Activated T-helper 1 cell treated with anti-CD3 and anti-CD28 coated beads, Interleukin-12 subunit alpha, Interleukin-12 subunit beta, Interleukin-2, Interleukin-4 antibody, amounts not matched to agents 30 ng/mL and 10 ng/mL and 1 ng/mL, durations not matched to agents 14 hours and 24 hours and 36 hours (primary cell): Measurements from ENCODE around the gene EFCAB8. TPM values are rescaled to one million over a fixed set of nuclear protein-coding genes. Genes with fewer than 3 reads are reported as not detected.
A peak's percentile ranks its signal among the peaks of the same experiment; 100 is the strongest.

ENCODE experiments used
- DNase-seq: peaks from one replicate; pipeline ENCODE4 v3.0.0; 2021; ENCODE audit warnings: low spot score
- H3K27ac Mint-ChIP-seq: one replicate; pipeline ENCODE4 v1.8.0; 2021; ENCODE audit warnings: mild to moderate bottlenecking, mixed read lengths
- H3K27me3 Mint-ChIP-seq: one replicate; pipeline ENCODE4 v1.8.0; 2022; ENCODE audit warnings: mild to moderate bottlenecking, moderate library complexity, mixed read lengths; ENCODE audit not compliant: insufficient read depth
- H3K36me3 Mint-ChIP-seq: one replicate; pipeline ENCODE4 v1.8.0; 2021; ENCODE audit warnings: low read depth, mixed read lengths
- H3K4me1 Mint-ChIP-seq: one replicate; pipeline ENCODE4 v1.8.0; 2021; ENCODE audit warnings: low read depth, mixed read lengths
- H3K4me3 Mint-ChIP-seq: one replicate; pipeline ENCODE4 v1.8.0; 2021; ENCODE audit warnings: mild to moderate bottlenecking, moderate library complexity, mixed read lengths
- H3K9me3 Mint-ChIP-seq: one replicate; pipeline ENCODE4 v1.8.0; 2021; ENCODE audit warnings: mixed read lengths
- intact Hi-C: fragments of 100-400 bp; cut with micrococcal nuclease; formaldehyde crosslinking; loops from one replicate; pipeline ENCODE4 v1.15.1; 2024
- total RNA-seq: library from RNA; stranded (reverse); gene quantifications from 2 replicates; pipeline ENCODE4 v1.2.3, GENCODE V29; 2022

The EFCAB8 gene
- total RNA-seq, 1 donor from 2014 or later = 0.39 TPM

DNA sequence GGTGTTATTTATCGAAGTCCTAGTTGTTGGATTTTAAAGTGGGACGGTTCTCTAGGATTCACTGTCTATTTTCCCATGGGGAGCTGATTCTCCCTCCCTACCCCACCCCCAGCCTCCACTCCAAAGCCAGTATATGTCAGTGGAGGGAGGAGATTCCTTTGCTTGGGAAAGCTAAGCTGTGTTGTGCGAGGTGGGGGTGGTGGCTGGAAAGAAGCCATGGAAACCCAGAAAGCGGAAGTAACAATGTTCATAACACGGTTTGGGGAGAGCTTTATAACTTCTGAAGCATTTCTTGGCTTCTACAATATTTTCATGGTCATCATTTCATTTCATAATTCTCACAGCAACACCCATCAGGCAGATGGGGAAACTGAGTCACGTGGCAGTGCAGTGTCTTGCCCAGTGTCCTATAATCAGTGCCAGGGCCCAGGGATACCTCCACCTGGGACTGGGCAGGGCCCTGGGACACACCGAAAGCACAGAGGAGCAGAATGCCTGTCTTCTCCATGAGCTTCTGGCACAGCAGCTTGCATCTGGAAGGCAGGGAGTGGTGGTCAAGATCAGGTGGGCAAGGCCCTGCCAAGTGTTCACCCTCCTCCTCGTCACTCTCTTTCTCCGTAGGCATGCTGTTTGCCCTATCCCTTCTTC, 141.0 kb downstream of the EFCAB8 start:
- no peak overlapping the region for H3K27ac Mint-ChIP-seq
- H3K9me3 Mint-ChIP-seq = peaks cover 9% of the 10 kb centered on the region
- intact Hi-C loops = no loop called here
- no peak overlapping the region for H3K4me3 Mint-ChIP-seq
- peaks cover 11% of the 10 kb centered on the region for H3K4me1 Mint-ChIP-seq
- no peaks in the 10 kb centered on the region for H3K36me3 Mint-ChIP-seq
- DNase-seq = no peak
- H3K27me3 Mint-ChIP-seq = no peaks in the 10 kb centered on the region

DNA sequence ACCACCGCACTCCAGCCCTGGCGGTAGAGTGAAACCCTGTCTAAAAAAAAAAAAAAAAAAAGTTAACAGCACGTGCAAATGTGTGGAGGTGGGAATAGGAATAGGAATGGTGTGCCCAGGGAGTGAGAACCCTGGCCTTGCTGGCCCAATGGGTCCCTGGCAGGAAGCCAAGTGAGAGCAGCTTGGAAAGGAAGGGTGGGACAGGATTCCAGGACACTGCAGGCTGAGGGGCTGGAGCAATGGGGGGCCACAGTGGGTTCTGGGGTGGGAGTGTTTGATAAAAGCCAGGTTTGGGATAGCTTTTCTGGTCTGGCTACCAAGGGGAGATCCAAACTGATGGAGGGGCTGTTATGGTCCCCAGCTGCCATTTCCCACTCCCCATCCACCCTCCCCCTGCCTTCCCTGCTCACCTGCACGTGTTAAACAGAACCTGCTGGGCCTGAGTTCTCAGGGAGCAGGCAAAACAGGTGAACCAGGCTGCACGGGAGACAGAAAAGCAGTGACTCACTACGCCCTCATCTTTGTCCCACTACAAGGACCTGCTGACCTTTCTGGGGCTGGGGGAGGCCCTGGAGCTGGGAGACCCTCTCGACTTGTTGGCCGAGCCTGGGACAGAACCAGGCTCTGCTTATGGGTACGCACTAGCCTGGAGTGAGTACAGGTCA, 142.2 kb downstream of the EFCAB8 start:
- no peak for DNase-seq
- H3K27ac Mint-ChIP-seq = no peak overlapping the region
- intact Hi-C loops = no loop called here
- no peaks in the 10 kb centered on the region for H3K36me3 Mint-ChIP-seq
- no peaks in the 10 kb centered on the region for H3K27me3 Mint-ChIP-seq
- H3K9me3 Mint-ChIP-seq = peaks cover 8% of the 10 kb centered on the region
- H3K4me1 Mint-ChIP-seq = peaks cover 11% of the 10 kb centered on the region
- H3K4me3 Mint-ChIP-seq = no peak overlapping the region

DNA sequence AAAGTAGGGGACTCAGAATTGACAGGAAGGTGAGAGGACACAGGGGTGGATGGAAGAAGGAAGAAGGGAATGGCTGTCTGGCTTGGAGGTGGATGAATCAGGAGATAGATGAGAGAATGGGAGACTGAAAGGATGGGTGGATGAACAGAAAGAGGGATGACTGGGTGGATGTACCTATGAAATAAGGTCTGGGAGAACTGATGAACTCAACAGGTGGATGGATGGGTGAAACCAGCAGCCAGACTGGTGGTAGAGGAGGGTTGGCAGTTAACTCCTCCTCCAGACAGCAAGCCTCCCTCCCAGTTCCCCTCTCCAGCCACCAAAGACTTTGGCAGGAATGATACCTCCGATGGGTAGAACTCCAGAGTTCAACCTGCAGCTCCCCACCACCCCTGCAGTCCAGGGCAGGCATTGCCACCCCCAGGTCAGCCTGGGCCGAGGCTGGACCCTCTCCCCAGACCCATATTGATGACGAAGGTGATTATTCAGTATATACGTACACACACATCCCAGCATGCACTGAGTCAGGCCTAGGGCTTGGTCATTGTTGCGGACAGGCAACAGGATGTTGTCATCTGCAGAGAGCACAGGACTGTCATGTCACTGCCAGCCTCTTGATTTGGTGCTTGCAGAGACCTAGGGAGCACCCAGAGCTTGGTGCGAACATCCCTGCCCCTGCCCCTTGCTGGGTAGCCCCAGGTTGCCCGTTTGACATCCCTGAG, 143.5 kb downstream of the EFCAB8 start:
- H3K9me3 Mint-ChIP-seq = peaks cover 5% of the 10 kb centered on the region
- no peak overlapping the region for H3K4me3 Mint-ChIP-seq
- no peaks in the 10 kb centered on the region for H3K36me3 Mint-ChIP-seq
- peaks cover 7% of the 10 kb centered on the region for H3K4me1 Mint-ChIP-seq
- H3K27ac Mint-ChIP-seq = no peak overlapping the region
- intact Hi-C loops = no loop called here
- no peaks in the 10 kb centered on the region for H3K27me3 Mint-ChIP-seq
- no peak for DNase-seq

DNA sequence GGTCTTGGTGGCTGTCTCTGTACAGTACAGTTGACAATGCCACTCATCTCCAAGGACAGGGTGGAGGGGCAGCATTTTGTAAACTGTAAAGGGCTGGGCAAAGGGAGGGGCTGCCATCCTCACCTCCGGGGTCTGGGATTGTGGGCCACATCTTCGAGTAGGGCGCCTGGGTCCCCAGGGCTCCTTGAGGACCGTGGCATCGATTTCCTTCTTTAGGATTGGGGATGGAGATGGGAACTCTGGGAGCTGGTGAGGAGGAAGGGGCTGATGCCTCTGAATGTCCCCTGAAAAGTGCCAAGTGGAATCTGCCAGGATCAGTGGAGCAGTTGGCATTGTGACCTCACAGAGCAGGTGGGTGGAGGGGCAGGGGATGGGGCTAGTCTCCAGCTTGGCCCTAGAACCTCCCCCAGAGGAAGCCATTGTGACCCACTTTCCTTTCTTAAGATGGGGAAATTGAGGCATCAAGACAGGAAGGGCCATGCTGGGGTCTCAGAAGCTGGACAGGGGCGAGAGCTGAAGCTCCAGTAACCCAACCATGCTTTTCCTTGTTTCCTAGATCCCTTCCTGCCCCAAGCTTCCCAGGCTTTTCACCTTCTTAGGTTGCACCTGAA, 145.5 kb downstream of the EFCAB8 start, which contains the start of gene SUN5:
Gene SUN5, minus strand, starts transcription at position 293 of the 611 bp plus-strand sequence. Its CDS starts 93 bp downstream, at position 200.
- Mint-ChIP-seq H3K9me3 (peaks cover 5% of the 10 kb centered on the region), H3K27me3 (no peaks in the 10 kb centered on the region), H3K36me3 (no peaks in the 10 kb centered on the region), H3K4me1 (no peaks in the 10 kb centered on the region), H3K27ac (no peak within 1 kb of the TSS), H3K4me3 (no peak within 1 kb of the TSS)
- DNase-seq = no peak
- intact Hi-C loops = no loop called here

DNA sequence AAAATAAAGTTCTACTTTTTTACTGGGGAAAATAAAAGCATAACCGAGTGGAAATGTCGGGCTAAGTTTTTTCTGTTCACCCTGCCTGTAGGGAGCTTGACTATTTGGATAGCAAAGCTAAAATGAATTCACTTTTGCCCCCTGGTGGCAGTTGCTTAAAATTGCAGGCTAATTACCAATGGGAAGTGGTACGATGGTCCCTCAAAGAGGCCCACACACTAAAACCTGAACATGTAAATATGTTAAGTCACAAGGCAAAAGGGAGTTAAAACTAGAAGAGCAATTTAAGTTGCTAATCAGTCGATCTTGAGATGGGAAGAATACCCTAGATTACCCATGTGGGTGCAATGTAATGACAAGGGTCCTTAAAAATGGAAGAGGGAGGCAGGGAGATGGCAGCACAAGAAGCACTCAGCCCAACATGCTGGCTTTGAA, 146.4 kb downstream of the EFCAB8 start:
- no peaks in the 10 kb centered on the region for H3K27me3 Mint-ChIP-seq

DNA sequence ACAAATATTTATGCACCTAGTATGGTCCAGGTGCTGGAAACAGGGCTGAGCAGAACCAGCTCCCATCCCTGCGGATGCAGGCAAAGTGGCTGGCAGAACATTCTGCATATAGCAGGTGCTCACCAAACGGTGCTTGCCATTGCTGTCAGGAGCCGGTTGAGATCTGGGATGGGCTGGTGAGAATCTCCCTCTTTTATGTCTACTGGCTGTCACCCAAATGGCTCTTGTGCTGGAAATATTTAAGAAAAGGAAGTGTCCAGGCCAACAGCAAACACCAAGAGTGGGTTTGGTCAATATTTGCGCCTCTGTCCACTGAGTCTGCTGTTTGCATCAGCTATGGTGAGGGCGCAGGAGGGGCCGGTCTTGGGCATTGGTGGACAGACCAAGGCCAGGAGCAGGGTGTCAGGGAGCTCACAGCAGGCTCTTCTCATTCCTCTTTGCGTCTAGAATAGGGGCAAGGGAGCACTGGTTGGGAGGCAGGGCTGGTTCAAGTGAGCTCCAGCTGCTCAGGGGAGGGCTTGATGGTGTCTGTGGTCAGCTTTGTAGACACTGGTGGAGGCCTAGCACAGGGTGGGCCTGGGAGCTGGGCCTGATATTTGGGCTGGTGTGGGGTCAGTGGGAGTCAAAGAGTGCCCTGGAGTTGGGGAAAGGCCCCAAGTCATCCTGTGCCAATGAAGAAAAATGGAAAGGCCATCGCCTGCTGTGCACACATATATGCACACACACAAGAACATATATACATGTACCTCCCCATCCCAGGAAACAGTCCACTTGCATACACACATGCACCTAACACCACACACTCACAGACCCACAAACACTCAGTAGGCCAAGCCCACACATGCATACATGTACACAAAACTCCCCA, 147.4 kb downstream of the EFCAB8 start:
- no peak for DNase-seq
- H3K27ac Mint-ChIP-seq = no peak overlapping the region
- intact Hi-C loops = loop anchor here (1.0 kb wide), 3 partner anchors 61 to 216 kb away; no protein-coding TSS in a partner anchor
- no peaks in the 10 kb centered on the region for H3K36me3 Mint-ChIP-seq
- H3K4me1 Mint-ChIP-seq = no peaks in the 10 kb centered on the region
- H3K27me3 Mint-ChIP-seq = no peaks in the 10 kb centered on the region
- no peak overlapping the region for H3K4me3 Mint-ChIP-seq
- H3K9me3 Mint-ChIP-seq = peaks cover 5% of the 10 kb centered on the region

More for the DNA sequence above, 146.4 kb downstream of the EFCAB8 start:
- H3K27ac Mint-ChIP-seq = no peak overlapping the region
- no peak overlapping the region for H3K4me3 Mint-ChIP-seq
- intact Hi-C loops = loop anchor here (1.0 kb wide), 3 partner anchors 60 to 215 kb away; no protein-coding TSS in a partner anchor
- peaks cover 5% of the 10 kb centered on the region for H3K9me3 Mint-ChIP-seq
- peak; percentile 5 for DNase-seq
- no peaks in the 10 kb centered on the region for H3K4me1 Mint-ChIP-seq
- H3K36me3 Mint-ChIP-seq = no peaks in the 10 kb centered on the region

DNA sequence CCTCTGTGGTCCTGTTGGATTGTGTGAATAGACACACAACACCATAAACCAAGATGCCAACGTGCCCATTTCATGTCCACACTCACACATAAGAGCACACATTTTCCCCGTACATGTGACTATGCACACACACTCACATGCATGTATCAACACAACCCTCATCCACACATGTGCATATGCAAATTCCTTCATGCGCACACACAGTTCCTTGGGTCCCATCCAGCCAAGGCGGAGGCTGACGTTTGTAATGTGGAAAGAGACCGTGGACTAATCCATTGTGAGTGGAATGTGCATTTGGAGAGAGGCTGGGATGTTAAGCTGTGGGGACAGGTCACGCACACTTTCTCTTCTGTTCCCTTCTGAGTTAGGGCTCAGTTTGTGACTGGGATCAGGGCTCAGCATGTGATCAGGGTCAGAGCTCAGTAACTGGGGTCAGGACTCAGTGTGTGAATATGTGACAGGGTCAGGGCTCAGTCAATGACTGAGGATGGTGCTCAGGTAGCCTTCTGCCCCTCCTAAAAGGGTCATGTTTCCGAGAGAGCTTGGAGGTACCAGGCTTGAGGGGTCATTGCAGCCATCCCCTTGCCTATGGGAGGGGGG, 148.2 kb downstream of the EFCAB8 start:
- H3K27me3 Mint-ChIP-seq = no peaks in the 10 kb centered on the region
- H3K9me3 Mint-ChIP-seq = peaks cover 5% of the 10 kb centered on the region
- intact Hi-C loops = no loop called here
- no peak for DNase-seq
- no peaks in the 10 kb centered on the region for H3K4me1 Mint-ChIP-seq
- H3K36me3 Mint-ChIP-seq = no peaks in the 10 kb centered on the region
- H3K27ac Mint-ChIP-seq = no peak overlapping the region
- H3K4me3 Mint-ChIP-seq = no peak overlapping the region

DNA sequence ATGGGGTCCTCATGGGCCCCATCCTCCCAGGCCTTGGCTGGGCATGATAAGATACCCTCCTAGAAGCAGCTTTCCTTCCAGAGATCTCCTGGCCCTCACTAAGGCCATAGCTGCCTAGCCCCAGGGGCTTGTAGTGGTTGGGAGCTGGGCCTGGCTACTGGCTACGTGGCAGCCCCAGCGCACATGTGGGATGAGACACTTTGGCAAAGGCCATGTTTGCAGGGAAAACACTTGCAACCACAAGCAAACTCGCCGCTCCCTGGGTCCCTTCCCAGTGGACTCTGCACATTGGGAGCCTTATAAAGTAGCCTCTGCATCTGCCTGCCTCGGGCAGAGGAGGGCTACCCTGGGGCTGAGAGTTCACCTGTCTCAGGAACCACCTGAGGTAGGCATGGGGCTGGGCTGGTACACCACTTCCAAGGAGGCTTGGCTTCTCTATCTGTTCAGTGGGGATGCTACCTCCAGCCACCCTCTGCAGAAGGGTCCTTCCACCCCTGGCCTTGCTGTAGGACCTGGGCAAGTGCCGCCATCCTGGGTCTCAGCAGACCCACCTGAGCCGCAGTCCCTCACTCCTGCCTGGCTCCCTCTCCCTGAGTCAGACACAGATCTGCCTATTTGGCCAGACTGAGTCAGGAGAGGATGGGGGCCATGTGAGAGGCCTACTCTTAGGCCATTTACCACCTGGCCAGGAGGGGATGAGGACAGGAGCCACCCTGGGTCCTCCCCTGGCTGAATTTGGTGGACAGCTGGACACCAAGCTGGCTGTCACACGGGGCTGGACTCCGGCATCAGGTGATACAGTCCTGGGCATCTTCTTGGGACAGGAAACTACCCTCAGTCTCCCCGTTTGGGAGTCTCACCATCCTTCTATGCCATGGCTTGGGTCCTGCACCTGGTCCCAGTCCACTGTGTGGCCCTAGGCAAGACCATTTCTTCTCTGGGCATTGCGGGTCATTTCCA, 148.9 kb downstream of the EFCAB8 start, which contains the start of gene BPIFB2:
Gene BPIFB2, plus strand, starts transcription at position 329 of the 960 bp plus-strand sequence. CDS start 871 bp downstream, outside the sequence.
- no peaks in the 10 kb centered on the region for H3K4me1 Mint-ChIP-seq
- peaks cover 5% of the 10 kb centered on the region for H3K9me3 Mint-ChIP-seq
- H3K27ac Mint-ChIP-seq = no peak within 1 kb of the TSS
- no peak for DNase-seq
- intact Hi-C loops = no loop called here
- H3K36me3 Mint-ChIP-seq = no peaks in the 10 kb centered on the region
- no peak within 1 kb of the TSS for H3K4me3 Mint-ChIP-seq
- no peaks in the 10 kb centered on the region for H3K27me3 Mint-ChIP-seq

DNA sequence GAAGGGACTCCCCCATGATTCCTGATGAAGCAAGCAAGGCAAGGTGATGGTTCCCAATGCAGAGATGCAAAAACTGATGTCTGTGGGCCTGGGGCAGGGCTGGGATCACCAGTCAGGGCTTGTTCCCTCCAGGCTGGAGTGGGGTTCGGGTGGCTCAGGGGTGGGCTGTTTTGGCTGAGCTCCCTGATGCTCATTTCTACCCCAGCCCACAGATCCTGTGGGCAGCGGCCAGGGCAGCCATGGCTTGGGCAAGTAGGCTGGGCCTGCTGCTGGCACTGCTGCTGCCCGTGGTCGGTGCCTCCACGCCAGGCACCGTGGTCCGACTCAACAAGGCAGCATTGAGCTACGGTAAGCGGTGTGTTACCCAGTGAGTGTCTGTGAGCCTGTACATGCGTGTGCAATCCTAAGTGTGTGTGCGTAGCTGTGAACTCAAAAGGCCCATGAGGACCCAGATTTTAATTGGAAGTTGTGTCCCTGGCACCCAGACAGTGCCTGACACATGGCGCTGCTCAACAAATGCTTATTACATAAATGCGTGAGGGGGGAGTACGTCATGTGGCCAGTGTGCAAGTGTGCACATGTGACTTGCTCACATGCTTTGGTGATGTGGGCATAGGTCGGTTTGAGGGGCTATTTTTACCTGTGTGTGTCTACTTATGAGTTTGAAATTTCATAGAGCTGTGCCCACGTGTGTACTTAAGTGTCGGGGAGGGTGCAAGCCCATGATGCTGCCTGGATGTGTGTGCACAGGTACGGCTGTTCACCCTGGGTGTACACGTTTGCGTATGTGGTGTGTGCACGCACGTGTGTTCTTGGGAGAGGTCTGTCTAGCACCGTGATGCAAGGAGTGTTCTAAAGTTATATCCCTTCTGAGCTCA, 149.9 kb downstream of the EFCAB8 start:
- no peak for DNase-seq
- Mint-ChIP-seq H3K9me3 (peaks cover 5% of the 10 kb centered on the region), H3K27ac (no peak overlapping the region), H3K4me1 (no peaks in the 10 kb centered on the region), H3K36me3 (no peaks in the 10 kb centered on the region), H3K4me3 (no peak overlapping the region), H3K27me3 (no peaks in the 10 kb centered on the region)
- intact Hi-C loops = no loop called here

DNA sequence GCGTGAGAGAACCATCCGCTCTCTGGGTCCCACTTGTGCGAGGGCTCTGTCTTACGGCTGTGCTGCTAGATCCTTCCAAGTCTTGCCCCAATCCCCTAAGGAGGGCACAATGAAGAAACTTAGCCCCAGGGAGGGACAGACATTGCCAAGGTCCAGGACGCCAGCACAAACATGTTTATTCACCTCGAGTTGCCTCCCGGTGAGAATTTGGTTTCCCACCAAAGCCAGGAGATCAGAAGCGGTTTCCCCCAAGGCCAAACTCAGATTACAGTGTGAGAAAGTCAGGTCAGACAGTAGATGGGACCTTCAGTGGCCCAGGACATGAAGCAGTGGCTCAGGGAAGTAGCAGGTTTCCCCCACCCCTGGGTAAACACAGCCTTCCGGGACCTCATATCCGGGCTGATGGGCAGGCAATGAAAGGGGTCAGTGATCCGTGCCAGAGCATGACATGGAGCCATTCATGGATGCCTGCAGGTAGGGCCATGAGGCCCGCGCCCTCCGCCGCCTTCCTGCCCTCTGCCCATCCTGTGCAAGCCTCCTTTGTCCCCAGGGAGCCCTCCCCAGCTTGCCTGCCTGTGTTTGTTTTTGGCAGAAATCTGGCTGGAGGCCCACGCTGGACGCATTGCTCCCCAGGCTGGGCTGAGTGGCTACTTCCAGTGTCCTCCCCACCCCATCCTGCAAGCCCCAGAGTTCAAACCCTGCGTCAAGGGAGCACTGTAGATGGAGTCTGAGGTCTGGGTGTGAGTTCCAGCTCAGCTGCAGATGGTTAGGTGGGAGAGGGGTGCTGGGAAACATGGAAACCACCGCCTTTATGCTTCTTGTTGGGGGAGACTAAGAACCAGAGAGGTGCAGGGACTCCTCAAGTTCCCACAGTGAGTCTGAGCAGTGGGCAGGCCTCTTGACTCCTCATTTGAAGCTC, 150.8 kb downstream of the EFCAB8 start:
- no peaks in the 10 kb centered on the region for H3K4me1 Mint-ChIP-seq
- intact Hi-C loops = no loop called here
- no peaks in the 10 kb centered on the region for H3K36me3 Mint-ChIP-seq
- no peak overlapping the region for H3K27ac Mint-ChIP-seq
- H3K27me3 Mint-ChIP-seq = no peaks in the 10 kb centered on the region
- peaks cover 5% of the 10 kb centered on the region for H3K9me3 Mint-ChIP-seq
- DNase-seq = no peak
- no peak overlapping the region for H3K4me3 Mint-ChIP-seq
